Measurements from ENCODE around the gene FAM110D. TPM values are rescaled to one million over a fixed set of nuclear protein-coding genes. Genes with fewer than 3 reads are reported as not detected.

FAM110D gene
- polyA plus RNA-seq, 3 donors = 1.2 to 1.3 (median 1.2) TPM

DNA sequence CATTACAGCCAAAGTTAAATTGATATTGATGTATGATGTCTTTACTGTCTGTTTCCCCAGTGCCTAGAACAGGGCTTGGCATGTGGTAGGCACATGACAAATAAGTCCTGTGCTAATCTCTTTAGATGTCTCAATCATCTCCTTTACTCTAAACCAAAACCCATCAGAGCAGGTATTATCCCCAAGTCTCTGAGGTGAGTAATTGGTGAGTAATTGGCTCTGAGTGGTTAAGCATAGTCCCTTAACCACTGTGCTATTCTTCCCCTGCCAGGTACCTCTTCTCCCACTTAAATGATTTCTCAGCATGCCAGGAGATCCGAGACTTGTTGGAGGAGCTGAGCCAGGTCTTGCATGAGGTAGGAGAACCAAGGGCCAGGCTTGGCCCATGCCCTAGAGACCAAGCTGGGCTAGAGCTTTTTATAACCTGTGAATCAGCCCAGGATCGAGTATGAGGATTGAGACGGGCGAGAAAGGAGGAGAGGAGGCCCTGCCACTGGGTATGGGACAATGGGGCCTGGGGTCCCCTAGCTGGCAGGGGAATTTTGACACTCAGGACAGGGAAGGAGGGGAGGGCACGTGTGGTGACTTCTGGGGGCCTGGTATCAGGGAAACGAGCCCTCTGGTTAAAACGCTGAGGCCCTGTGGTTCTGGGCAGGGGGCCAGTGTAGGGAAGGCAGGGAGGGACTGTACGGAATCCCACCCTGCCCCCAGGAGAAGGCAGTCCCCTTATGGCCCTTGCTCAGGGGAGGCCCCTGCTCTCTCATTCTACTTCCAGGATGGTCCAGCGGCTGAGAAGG is 22.9 kb downstream of the FAM110D start:
- no peak for DNase-seq (ENCODE audit: low read depth in 3 of 3, low spot score in 2 of 3)

DNA sequence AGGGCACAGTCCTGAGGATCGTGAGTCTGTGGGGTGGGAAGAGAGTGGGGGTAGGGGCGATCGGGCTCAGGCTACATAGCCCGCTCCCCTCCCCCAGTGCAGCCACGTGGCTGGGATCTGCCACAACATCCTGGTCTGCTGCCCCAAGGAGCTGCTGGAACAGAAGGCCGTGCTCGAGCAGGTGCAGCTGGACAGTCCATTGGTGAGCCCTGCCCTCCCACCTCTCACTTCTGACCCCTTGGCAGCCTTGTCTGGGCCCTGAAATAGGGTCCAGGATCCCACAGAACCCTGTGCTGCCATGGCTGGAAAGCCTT is 23.5 kb downstream of the FAM110D start:
- DNase-seq (ENCODE audit: low read depth in 3 of 3, low spot score in 2 of 3) = no peak

DNA sequence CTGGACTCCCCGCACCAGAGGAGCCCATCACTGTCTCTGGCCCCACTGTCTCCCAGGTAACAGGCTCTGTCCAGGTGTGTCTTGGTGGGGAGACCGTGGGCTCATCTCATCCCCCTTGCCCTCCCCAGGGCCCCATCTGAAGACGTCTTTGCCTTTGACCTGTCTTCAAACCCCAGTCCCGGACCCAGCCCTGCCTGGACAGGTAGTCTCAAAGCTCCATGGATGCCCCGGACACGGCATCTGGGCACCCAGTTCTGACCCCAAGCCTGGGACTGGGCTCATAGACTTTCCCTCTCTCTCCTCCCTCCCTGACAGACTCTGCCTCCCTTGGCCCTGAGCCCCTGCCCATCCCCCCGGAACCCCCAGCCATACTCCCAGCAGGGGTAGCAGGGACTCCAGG is 25.2 kb downstream of the FAM110D start:
- no peak for DNase-seq (ENCODE audit: low read depth in 3 of 3, low spot score in 2 of 3)

DNA sequence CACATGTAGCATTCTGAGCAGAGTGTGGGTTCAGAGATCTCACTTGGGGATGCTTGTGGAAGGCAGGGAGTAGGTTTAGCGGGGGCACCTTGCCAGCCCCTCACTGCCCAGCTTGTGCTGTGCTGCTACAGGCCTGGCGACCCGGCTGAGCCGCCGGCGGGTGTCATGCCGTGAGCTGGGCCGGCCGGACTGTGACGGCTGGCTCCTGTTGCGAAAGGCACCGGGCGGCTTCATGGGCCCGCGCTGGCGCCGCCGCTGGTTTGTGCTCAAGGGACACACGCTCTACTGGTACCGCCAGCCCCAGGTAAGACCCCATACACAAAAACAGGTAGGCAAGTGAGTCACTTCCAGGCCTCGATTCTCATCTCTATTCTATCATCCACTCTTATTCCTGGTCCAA is 26.0 kb downstream of the FAM110D start:
- DNase-seq (ENCODE audit: low read depth in 3 of 3, low spot score in 2 of 3) = no peak

DNA sequence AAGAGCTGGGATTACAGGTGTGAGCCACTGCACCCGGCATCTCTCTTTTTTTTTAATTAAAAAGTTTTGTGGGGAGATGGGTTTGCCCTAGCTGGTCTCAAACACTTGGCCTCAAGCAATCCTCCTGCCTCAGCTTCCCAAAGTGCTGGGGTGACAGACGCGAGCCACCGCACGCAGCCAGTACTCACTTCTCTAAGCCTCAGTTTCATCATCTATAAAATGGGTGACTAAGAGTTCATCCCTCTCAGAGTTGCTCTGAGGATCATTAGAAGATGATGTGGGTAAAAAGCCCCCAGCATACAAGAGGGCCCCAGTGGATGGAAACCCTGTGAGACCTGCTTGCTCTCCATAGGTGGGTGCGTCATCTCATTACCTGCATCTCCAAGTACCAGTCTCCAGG is 29.0 kb downstream of the FAM110D start:
- no peak for DNase-seq (ENCODE audit: low read depth in 3 of 3, low spot score in 2 of 3)

DNA sequence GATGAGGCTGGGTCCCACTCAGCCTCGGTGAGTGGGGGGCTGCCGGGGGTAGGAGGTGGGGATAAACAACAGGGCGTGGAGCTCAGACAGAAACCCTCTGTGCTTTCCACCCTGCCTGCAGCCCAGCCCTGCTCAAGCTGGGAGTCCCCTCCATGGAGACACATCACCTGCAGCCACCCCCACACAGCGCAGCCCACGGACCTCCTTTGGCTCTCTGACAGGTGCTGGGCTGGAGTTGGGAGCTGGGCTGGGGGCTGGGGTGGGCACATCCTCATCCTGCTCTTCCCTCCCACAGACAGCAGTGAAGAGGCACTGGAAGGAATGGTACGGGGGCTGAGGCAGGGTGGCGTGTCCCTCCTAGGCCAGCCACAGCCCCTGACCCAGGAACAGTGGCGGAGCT is 29.6 kb downstream of the FAM110D start:
- DNase-seq (ENCODE audit: low read depth in 3 of 3, low spot score in 2 of 3) = no peak

DNA sequence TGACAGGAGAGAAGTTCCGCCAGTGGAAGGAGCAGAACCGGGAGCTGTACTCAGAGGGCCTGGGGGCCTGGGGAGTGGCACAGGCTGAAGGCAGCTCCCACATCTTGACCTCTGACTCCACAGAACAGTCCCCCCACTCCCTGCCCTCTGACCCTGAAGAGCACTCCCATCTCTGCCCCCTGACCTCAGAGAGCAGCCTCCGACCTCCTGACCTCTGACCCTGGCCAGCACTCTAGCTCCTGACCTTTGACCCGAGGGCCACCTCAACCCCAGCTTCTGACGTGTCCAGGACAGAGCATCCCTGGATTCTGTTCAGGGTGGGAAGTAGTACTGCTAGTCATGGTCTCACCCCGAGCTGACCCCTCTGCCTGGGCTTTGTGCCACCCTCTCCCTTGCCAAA is 30.5 kb downstream of the FAM110D start:
- DNase-seq (ENCODE audit: low read depth in 3 of 3, low spot score in 2 of 3) = no peak

DNA sequence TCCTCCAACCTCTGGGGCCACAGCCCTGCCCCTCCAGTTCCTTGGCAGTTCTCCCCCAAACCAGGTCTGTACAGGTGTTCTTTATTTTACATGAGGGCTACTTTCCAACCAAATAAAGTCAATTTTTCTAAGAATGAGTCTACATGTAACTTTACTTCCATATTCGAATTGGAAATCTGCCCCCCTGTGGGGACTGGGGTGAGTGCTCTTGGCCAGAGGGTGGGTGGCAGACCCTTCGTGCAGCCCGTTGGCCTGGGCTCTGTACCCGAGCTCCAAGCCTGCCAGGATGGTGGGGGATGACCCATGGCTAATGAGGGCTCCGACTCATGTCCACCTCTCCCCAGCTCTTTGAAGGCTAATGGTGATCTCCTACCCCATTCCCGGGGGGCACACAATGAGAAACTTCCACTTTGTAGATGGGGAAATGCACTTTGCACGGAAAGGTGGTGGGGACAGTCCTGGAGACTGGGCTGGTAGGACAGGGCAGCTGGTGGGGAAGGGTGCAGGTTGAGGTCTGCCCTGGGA is 30.9 kb downstream of the FAM110D start:
- no peak for DNase-seq (ENCODE audit: low read depth in 3 of 3, low spot score in 2 of 3)

DNA sequence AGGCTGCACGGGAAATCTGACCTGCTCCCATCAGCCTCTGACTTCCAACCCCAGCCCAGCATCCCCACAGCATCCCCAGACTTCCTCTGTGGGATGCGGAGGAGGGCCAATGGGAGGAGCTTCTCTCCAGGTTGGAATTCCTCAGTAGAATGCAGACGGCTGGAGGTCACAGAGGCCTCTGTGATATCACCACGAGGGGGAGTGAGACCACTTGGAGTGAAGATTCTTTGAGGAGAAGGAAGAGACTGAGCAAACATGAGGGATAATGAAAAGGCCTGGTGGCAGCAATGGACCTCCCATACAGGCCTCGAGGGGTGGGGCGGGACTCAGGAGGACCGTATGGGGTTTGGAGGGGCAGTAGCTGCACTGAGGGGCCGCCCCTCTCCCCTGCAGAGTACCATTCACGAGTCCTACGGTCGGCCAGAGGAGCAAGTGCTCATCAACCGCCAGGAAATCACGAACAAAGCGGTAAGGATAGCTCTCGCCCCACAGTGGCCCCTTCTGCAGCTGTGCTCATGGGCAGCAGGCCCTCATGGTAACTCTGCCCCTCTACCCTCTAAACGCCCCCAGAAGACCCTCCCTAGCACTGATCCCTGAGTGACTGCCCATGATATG is 31.6 kb downstream of the FAM110D start, which contains the start of gene CATSPER4:
Gene CATSPER4, plus strand, starts transcription at position 230 of the 615 bp plus-strand sequence. Its CDS starts 26 bp downstream, at position 256.
- peak in 1 of 3 donors; percentile 41 for DNase-seq (ENCODE audit: low read depth in 3 of 3, low spot score in 2 of 3)

DNA sequence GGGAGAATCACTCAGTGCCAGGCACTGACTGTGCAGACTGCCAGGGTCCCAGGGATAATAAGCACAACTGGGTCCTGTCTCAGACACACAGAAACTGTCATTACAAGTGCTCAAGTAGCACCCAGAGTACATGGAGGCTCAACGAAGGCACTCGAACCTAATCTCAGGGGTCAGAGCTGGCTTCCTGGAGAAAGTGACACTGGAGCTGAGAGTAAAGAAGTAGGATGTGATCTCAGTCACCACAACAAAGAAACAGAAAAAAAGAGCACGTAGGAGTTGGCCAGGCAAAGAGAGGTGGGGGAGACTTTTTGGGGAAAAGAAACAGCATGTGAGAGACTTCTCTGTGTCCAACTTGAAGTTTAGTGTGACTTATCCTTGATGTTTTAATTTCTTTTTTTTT is 32.9 kb downstream of the FAM110D start:
- no peak for DNase-seq (ENCODE audit: low read depth in 3 of 3, low spot score in 2 of 3)

DNA sequence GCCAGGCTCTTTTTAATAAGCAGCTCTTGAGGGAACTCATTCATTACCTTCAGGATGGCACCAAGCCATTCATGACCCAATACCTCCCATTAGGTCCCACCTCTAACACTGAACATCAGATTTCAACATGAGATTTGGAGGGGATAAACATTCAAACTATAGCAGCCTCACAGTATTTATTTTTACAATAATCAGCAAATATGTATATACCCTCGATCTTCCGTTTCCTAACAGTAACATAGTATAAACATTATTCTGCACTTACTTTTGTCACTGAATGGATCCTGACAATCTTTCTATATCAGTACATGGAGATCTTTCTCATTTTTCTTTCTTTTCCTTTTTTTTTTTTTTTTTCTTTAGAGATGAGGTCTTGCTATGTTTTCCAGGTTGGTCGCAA is 36.9 kb downstream of the FAM110D start:
- DNase-seq (ENCODE audit: low read depth in 3 of 3, low spot score in 2 of 3) = no peak

DNA sequence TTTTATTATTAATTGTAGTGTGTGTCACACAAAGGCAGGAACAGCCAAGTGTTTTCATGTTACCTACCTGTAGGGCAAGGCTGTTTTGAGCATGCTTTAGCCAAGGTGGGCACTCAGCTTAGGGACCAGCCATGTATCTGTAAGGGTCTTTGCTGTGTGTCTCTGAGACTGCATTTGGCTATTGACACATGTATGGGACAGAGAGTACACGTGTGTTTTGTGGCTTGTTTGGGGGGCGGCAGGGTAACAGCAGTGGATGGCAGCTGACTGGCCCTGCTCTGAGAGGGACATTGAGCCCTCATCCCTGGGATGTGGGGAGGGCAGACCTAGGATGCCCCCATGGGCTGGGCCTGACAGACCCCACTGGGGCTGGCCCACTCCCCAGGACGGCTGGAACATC is 38.4 kb downstream of the FAM110D start:
- DNase-seq (ENCODE audit: low read depth in 3 of 3, low spot score in 2 of 3) = no peak

DNA sequence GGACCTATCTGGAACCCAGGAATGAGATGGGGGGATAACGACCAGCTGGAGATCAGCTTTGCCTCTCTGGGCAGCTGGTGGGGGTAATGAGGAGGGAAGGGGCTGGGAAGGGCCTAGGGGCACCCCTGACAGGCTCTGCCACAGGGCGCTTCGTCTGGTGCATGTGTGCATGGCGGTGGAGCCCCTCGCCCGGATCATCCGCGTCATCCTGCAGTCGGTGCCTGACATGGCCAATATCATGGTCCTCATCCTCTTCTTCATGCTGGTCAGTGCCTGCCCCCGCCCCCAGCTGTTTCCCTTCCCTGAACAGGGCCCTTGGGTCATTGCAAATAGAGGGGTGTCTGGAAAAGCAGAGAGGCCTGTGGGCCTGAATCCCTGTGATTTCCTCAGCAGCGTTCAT is 38.9 kb downstream of the FAM110D start:
- no peak for DNase-seq (ENCODE audit: low read depth in 3 of 3, low spot score in 2 of 3)

DNA sequence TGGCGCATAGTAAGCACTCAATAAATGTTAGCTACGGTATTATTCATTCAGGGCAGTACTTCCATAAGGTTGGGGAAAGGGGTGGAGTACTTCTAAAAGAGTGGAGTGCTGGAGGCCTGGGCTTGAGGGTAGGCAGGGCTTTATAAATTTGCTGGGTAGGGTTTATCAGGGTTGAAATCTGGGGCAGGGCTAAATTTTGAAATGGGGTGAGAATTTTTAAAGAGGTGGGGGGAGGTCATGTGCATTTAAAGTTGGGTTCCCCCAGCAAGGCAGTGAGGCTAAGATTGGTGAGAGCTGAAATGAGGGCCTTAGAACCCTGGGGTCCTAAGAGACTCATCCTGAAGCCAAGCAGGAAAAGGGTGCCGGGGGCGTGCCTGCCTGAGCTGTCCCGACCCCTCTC is 41.5 kb downstream of the FAM110D start:
- no peak for DNase-seq (ENCODE audit: low read depth in 3 of 3, low spot score in 2 of 3)

DNA sequence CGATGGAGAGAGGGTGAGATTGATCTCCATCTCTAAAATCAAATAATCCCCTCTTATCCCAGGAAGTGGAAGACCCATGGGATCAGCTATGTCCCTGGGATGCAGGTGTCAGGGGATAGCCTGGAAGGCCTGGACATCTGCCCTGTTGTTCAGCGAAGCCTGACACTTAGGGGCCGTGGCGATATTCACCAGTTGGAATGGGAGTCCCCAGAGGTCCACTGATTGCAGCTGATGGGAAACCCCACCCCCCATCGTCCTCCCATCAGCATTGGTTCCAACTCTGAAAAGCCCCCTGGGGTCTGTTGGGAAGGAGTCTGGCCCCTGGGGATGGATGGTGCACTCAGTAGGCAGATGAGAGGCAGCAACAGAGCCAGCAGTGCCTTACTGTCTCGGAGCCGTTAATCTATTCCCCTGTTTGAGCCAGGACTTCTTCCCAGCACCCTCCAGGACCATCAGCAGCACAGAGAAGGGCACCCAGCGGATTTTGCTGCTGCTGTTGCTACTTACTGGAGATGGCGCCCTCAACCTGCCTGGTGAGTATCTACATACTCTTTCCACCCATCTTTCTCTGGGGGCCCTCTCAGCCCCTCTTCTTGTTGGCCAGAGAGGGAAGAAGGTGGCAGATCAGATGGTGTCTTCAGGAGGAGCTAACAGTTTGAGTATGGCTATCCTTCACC is 44.9 kb downstream of the FAM110D start:
- no peak for DNase-seq (ENCODE audit: low read depth in 3 of 3, low spot score in 2 of 3)

DNA sequence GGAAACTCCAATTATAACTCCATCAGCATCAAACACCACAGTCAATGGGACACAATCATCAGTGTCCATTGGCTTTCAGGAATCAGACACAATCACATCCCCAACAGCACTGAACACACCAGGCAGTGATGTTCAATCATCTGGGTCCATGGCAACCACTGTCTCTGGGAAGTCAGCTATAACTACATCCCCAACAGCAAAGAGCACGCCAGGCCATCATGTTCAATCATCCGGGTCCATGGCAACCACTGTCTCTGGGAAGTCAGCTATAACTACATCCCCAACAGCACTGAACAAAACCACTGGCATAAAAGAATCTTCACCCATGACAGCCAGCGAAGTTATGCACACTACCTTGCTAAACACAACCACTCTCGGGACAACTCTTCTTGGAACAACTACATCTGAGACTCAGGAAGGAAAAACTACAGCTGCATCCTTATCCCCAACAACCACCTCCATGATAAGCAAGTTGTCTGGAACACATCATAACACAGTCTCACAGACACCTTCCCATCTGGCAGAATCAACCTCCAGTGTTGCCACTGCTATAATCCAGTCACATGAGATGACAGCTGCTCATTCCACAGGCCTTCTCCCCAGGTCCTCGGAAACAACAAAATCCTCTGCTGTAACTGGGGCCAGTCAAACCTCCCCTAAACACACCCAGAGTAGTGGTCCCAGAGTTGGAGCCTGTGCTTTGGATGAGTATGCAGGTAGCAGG is 51.4 kb downstream of the FAM110D start:
- no peak for DNase-seq (ENCODE audit: low read depth in 3 of 3, low spot score in 2 of 3)

DNA sequence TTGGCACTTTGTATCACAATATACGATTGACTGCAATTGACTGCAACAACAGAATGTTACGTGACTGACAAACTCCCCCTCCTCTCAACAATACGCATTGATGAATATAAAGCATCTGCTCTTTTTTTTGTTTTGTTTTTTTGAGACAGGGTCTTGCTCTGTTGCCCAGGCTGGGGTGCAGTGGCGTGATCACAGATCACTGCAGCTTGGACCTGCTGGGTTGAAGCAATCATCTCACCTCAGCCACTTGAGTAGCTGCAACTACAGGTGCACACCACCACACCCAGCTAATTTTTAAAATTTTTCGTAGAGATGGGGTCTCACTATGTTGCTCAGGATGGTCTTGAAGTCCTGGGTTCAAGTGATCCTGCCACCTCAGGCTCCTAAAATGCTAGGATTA is 53.8 kb downstream of the FAM110D start:
- no peak for DNase-seq (ENCODE audit: low read depth in 3 of 3, low spot score in 2 of 3)

DNA sequence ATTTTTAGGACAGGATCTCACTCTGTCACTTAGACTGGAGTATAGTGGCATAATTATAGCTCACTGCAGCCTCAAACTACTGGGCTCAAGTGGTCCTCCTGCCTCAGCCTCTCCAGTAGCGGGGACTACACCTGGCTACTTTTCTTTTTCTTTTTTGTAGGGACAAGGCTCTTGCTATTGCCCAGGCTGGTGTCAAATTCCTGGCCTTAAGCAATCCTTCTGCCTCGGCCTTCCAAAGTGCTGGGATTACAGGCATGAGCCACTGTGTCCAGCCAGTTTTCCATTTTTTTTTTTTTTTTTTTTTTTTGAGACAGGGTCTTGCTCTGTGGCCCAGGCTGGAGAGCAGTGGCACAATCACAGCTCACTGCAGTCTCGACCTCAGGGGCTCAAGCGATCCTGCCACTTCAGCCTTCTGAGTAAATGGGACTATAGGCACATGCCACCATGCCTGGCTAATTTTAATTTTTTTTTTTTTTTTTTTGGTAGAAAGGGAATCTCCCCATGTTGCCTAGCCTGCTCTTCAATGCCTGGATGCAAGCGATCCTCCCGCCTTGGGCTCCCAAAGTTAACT is 54.5 kb downstream of the FAM110D start:
- DNase-seq (ENCODE audit: low read depth in 3 of 3, low spot score in 2 of 3) = no peak
